Measurements from ENCODE around the gene CCNY.

DNA sequence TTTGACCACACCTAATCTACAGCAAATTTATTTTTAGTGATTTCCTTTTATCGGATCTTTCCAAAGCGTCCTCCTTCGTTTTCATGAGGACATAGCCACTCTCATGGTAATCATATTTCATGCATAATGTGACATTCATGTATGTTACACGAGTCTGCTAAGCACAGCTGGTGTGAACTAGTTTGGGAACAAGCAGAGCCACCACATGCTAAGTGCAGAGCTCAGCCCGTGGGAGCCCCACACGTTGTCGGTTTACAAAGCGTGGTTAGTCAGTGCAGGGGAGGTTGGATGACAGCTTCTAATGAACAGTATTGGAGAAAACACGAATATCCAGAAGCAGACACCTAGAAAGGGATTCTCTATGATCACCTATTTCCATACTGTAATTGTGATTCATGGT, 190.4 kb downstream of the CCNY start:
- TF ChIP-seq, protein P1, sequence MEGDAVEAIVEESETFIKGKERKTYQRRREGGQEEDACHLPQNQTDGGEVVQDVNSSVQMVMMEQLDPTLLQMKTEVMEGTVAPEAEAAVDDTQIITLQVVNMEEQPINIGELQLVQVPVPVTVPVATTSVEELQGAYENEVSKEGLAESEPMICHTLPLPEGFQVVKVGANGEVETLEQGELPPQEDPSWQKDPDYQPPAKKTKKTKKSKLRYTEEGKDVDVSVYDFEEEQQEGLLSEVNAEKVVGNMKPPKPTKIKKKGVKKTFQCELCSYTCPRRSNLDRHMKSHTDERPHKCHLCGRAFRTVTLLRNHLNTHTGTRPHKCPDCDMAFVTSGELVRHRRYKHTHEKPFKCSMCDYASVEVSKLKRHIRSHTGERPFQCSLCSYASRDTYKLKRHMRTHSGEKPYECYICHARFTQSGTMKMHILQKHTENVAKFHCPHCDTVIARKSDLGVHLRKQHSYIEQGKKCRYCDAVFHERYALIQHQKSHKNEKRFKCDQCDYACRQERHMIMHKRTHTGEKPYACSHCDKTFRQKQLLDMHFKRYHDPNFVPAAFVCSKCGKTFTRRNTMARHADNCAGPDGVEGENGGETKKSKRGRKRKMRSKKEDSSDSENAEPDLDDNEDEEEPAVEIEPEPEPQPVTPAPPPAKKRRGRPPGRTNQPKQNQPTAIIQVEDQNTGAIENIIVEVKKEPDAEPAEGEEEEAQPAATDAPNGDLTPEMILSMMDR (IDR thresholded peaks at IDR 0.05): no peak
- TF ChIP-seq ZFX (IDR thresholded peaks at IDR 0.05; ENCODE audit: borderline replicate concordance): no peak
